Activated T-cell treated with anti-CD3 and anti-CD28 coated beads, Interleukin-2, amount 50 U/mL, for 72 hours (primary cell): ENCODE data around the gene GRIK1. TPM values are rescaled to one million over a fixed set of nuclear protein-coding genes. Genes with fewer than 3 reads are reported as not detected.

Source experiments
- ATAC-seq, 2 donors: fragments of 150-1000 bp; cut with Tn5 transposase; replicated peaks in 1 of 2; 2 replicates each; pipeline ENCODE4 v1.10.0; 2021; ENCODE audit warnings: moderate library complexity in 2 of 2, mild to moderate bottlenecking in 1 of 2
- DNase-seq, 2 donors: peaks; one replicate each; pipeline ENCODE4 v3.0.0; 2021 to 2022; ENCODE audit warnings: mixed read lengths in 1 of 2
- H3K27ac Mint-ChIP-seq: one replicate; pipeline ENCODE4 v1.8.0; 2022; ENCODE audit warnings: mild to moderate bottlenecking, moderate library complexity, mixed read lengths
- H3K27me3 Mint-ChIP-seq: one replicate; pipeline ENCODE4 v1.8.0; 2022; ENCODE audit warnings: low read depth, mixed read lengths
- H3K36me3 Mint-ChIP-seq, 2 donors: one replicate each; pipeline ENCODE4 v1.8.0; 2022; ENCODE audit warnings: mixed read lengths in 2 of 2, mild to moderate bottlenecking in 1 of 2; ENCODE audit not compliant: insufficient read depth in 2 of 2
- H3K4me1 Mint-ChIP-seq: one replicate; pipeline ENCODE4 v1.8.0; 2022; ENCODE audit warnings: low read depth, mixed read lengths
- H3K4me3 Mint-ChIP-seq, 2 donors: one replicate each; pipeline ENCODE4 v1.8.0; 2022; ENCODE audit warnings: mild to moderate bottlenecking in 2 of 2, mixed read lengths in 2 of 2, moderate library complexity in 2 of 2
- H3K9me3 Mint-ChIP-seq, 2 donors: one replicate each; pipeline ENCODE4 v1.8.0; 2022; ENCODE audit warnings: mixed read lengths in 2 of 2
- total RNA-seq, 2 donors: library from RNA; stranded (reverse); gene quantifications; one replicate each; pipeline ENCODE4 v1.2.3, GENCODE V29; 2022

The GRIK1 gene
- total RNA-seq, 2 donors from 2014 or later, result not detected

DNA sequence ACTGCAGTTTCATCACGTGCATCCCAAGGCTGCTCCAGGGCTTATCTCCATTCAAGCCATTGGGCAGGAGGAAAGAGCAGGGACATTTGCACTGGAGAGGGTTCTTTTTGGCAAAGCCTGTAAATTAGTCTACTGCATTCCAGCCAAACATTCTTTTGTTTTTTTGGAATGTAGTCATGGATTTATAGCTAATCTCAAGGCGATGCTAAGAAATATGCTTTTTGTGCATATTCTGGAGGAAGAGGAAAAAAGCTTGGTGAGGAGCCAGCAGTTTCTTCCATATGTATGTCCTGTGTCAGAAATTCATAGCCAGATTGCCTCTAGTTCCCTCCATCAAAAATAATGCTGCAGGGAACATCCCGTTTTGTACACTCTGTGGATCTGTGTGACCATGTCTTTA is 419.6 kb downstream of the GRIK1 start:
- ATAC-seq (no peak), DNase-seq (no peak)
- Mint-ChIP-seq H3K9me3 (peaks cover 3 to 9% of the 10 kb centered on the region in 2 donors), H3K27ac (no peak overlapping the region), H3K27me3 (no peaks in the 10 kb centered on the region), H3K4me3 (no peak overlapping the region), H3K4me1 (no peaks in the 10 kb centered on the region), H3K36me3 (peaks cover 1 to 5% of the 10 kb centered on the region in 2 donors)

DNA sequence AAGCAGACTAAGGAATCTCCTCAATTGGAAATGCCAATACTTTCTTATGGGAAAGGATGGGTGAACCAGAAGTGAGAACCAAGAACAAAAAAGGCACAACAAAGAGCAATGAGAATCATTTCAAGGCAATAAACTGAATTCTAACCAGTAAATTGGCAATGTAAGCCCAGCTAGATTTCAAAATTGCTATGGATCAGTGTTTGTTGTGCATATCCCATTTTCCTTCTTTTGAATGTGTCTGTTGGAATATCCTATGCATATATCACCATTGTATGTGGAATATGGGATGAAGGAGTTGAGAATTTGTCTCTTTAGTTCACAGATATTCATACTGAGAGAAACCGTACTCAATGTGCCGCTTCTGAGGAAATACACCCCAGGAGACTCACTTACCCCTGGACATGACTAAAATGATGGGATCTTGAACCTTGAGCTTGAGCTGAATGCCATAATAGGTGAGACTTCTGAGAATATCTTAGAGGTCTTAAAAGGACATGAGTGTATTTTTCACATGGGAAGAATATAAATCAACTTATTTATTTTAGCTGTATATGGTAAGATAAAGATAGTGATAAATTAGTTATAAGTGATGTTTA is 425.0 kb downstream of the GRIK1 start:
- H3K27ac Mint-ChIP-seq, result no peak overlapping the region

GRCh38 chr21:29513535-29513934 is 426.3 kb downstream of the GRIK1 start:
- Mint-ChIP-seq H3K27ac (no peak overlapping the region), H3K36me3 (peaks cover 13% of the 10 kb centered on the region in 2 donors), H3K4me3 (no peak overlapping the region), H3K4me1 (no peaks in the 10 kb centered on the region), H3K9me3 (peaks cover 14 to 16% of the 10 kb centered on the region in 2 donors), H3K27me3 (no peaks in the 10 kb centered on the region)
- DNase-seq (no peak), ATAC-seq (no peak)

More for the DNA sequence above, 425.0 kb downstream of the GRIK1 start:
- DNase-seq (no peak), ATAC-seq (no peak)
- Mint-ChIP-seq H3K4me1 (no peaks in the 10 kb centered on the region), H3K9me3 (peaks cover 14 to 16% of the 10 kb centered on the region in 2 donors), H3K4me3 (no peak overlapping the region), H3K36me3 (peaks cover 13% of the 10 kb centered on the region in 2 donors), H3K27me3 (no peaks in the 10 kb centered on the region)

DNA sequence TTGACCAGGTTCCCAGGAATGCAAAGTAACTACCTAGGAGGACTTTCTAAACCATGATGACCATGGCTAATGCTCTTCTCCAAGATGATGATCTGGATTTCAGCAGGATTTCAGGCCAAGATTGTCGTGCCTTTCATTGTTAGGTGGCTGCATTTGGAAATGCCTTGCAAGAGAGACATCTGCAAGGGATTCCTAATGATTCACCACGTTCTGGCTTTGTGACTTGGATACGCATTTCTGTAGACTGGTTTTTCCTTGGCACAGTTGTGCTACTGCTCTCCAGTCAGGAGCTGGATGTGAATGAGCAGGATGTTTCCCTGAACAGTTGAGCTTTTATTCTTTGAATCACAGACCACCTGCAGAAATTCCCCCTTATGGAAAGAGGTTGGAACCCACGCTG is 428.7 kb downstream of the GRIK1 start:
- H3K36me3 Mint-ChIP-seq, result peaks cover 13% of the 10 kb centered on the region in 2 donors
- peaks cover 14 to 16% of the 10 kb centered on the region in 2 donors for H3K9me3 Mint-ChIP-seq
- DNase-seq, result no peak
- no peaks in the 10 kb centered on the region for H3K4me1 Mint-ChIP-seq
- H3K27ac Mint-ChIP-seq, result no peak overlapping the region
- no peak overlapping the region for H3K4me3 Mint-ChIP-seq
- ATAC-seq, result no peak
- H3K27me3 Mint-ChIP-seq, result no peaks in the 10 kb centered on the region

DNA sequence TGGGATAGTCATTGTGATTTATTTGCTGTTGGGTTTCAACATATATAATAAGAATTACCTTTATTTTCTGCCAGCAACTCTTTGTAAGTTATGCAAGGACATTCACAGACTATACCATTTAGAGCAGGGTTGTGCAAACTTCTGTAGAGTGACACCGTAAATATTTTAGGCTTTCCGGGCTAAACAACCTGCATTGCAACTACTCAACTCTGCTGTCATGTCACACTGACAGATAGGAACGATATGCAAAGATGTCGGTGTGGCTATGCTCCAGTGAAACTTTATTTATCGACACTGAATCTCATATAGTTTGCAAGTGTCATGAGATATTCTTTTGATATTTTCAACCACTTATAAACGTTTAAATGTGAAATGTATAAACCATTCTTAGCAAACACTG is 430.7 kb downstream of the GRIK1 start:
- ATAC-seq, result no peak
- no peak overlapping the region for H3K4me3 Mint-ChIP-seq
- no peaks in the 10 kb centered on the region for H3K4me1 Mint-ChIP-seq
- H3K9me3 Mint-ChIP-seq, result peaks cover 9 to 10% of the 10 kb centered on the region in 2 donors
- no peaks in the 10 kb centered on the region for H3K27me3 Mint-ChIP-seq
- no peak for DNase-seq
- no peak overlapping the region for H3K27ac Mint-ChIP-seq
- peaks cover 8 to 11% of the 10 kb centered on the region in 2 donors for H3K36me3 Mint-ChIP-seq

GRCh38 chr21:29508301-29508700 is 431.5 kb downstream of the GRIK1 start:
- DNase-seq (no peak), ATAC-seq (no peak)
- H3K4me3 Mint-ChIP-seq, result no peak overlapping the region
- H3K36me3 Mint-ChIP-seq, result peaks cover 5 to 7% of the 10 kb centered on the region in 2 donors
- no peaks in the 10 kb centered on the region for H3K4me1 Mint-ChIP-seq
- H3K27ac Mint-ChIP-seq, result no peak overlapping the region
- H3K9me3 Mint-ChIP-seq, result peaks cover 2 to 6% of the 10 kb centered on the region in 2 donors
- no peaks in the 10 kb centered on the region for H3K27me3 Mint-ChIP-seq

GRCh38 chr21:29506947-29507346 is 432.8 kb downstream of the GRIK1 start:
- DNase-seq, result no peak
- Mint-ChIP-seq H3K27ac (no peak overlapping the region), H3K36me3 (peaks cover 3 to 4% of the 10 kb centered on the region in 2 donors), H3K4me3 (no peak overlapping the region), H3K4me1 (no peaks in the 10 kb centered on the region), H3K27me3 (no peaks in the 10 kb centered on the region), H3K9me3 (peaks cover 0 to 2% of the 10 kb centered on the region in 2 donors)
- no peak for ATAC-seq

DNA sequence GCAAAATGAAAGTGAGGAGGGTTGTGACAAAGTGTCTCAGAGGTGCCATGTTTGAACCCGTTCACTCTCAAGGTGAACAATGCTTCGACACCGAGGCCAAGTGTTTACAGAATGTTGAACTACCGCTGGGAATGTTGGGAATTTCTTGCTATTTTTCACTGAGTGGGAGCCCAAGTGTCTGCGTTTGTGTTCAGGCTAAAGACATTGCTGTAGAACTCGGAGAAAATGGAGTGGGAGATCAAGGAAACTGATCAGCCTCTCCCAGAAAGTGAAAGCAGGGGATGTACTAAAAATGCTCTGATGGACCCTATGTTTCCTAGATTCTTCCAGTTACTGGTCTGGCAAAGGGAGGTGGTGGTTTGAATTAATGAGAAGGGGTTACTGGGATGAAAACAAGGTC is 433.6 kb downstream of the GRIK1 start:
- Mint-ChIP-seq H3K4me3 (no peak overlapping the region), H3K36me3 (peaks cover 3 to 4% of the 10 kb centered on the region in 2 donors), H3K27me3 (no peaks in the 10 kb centered on the region), H3K4me1 (no peaks in the 10 kb centered on the region), H3K9me3 (peaks cover 0 to 2% of the 10 kb centered on the region in 2 donors), H3K27ac (no peak overlapping the region)
- DNase-seq, result no peak
- ATAC-seq, result no peak

- H3K27ac Mint-ChIP-seq, result no peak overlapping the region
- peaks cover 2 to 3% of the 10 kb centered on the region in 2 donors for H3K36me3 Mint-ChIP-seq
- H3K9me3 Mint-ChIP-seq, result peaks cover 0 to 2% of the 10 kb centered on the region in 2 donors
- ATAC-seq, result no peak
- no peak overlapping the region for H3K4me3 Mint-ChIP-seq
- no peaks in the 10 kb centered on the region for H3K27me3 Mint-ChIP-seq
- DNase-seq, result no peak
- no peaks in the 10 kb centered on the region for H3K4me1 Mint-ChIP-seq
These were observed 435.0 kb downstream of the GRIK1 start for GRCh38 chr21:29504751-29505321.

GRCh38 chr21:29501451-29501850 is 438.3 kb downstream of the GRIK1 start:
- H3K4me1 Mint-ChIP-seq, result no peaks in the 10 kb centered on the region
- peaks cover 5 to 10% of the 10 kb centered on the region in 2 donors for H3K36me3 Mint-ChIP-seq
- DNase-seq (no peak), ATAC-seq (no peak)
- no peaks in the 10 kb centered on the region for H3K27me3 Mint-ChIP-seq
- H3K27ac Mint-ChIP-seq, result no peak overlapping the region
- no peak overlapping the region for H3K4me3 Mint-ChIP-seq
- peaks cover 2 to 5% of the 10 kb centered on the region in 2 donors for H3K9me3 Mint-ChIP-seq

DNA sequence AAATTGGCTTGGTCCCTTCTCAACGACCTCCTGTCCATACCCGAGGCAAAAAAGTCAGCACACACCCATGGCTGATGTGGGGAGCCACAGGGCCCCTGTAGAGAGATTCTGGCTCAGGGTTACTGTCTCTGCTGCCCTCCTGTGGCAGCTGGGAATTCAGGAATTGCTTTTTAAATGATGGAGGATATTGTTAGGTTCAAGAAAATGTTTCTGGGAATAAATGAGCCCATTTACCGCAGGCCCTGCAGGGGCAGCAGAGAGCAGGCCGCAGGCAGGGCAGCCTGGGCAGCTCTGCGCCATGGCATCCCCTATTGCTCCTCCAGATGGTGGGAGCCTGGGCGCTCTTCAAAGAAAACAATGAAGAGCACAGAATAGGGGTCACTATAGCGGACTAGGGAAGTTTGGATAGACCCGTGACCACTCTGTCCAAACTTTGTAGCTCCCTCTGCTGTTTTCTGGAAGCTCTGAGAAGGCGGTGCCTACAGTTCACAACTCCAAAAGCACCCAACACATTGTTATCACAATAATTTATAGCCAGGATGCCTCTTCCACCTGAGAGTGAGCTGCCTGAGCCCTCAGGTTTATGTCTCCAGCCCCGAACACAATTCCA is 440.0 kb downstream of the GRIK1 start:
- DNase-seq, result no peak
- H3K27ac Mint-ChIP-seq, result no peak overlapping the region
- peaks cover 9 to 11% of the 10 kb centered on the region in 2 donors for H3K36me3 Mint-ChIP-seq
- H3K27me3 Mint-ChIP-seq, result no peaks in the 10 kb centered on the region
- H3K4me1 Mint-ChIP-seq, result no peaks in the 10 kb centered on the region
- peaks cover 5 to 8% of the 10 kb centered on the region in 2 donors for H3K9me3 Mint-ChIP-seq
- H3K4me3 Mint-ChIP-seq, result no peak overlapping the region
- no peak for ATAC-seq

DNA sequence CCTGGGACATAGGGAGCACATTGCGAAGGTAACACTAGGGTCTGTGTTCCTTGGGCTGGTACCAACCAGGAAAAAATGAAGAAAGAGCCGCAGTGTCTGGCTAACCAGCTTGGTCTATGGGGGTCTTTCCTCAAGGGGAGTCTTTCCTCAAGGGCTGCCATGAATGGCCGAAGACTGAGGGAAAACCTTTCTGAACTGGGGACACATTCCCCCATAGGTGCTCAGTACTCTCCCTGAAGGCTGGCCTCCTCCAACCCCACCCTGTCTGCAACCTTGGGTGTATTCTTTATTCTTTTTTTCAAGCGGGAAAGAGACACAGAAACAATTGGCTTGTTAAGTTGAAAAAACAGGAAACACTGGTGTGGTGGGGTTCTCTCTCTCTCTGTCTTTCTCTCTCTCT is 440.6 kb downstream of the GRIK1 start:
- DNase-seq (no peak), ATAC-seq (no peak)
- H3K4me1 Mint-ChIP-seq, result no peaks in the 10 kb centered on the region
- peaks cover 5 to 8% of the 10 kb centered on the region in 2 donors for H3K9me3 Mint-ChIP-seq
- H3K36me3 Mint-ChIP-seq, result peaks cover 9 to 11% of the 10 kb centered on the region in 2 donors
- H3K27me3 Mint-ChIP-seq, result no peaks in the 10 kb centered on the region
- no peak overlapping the region for H3K4me3 Mint-ChIP-seq
- H3K27ac Mint-ChIP-seq, result no peak overlapping the region

- ATAC-seq (no peak), DNase-seq (no peak)
- Mint-ChIP-seq H3K27me3 (no peaks in the 10 kb centered on the region), H3K36me3 (peaks cover 9 to 11% of the 10 kb centered on the region in 2 donors), H3K4me3 (no peak overlapping the region), H3K9me3 (peaks cover 5 to 9% of the 10 kb centered on the region in 2 donors), H3K4me1 (no peaks in the 10 kb centered on the region), H3K27ac (no peak overlapping the region)
These were observed 443.5 kb downstream of the GRIK1 start for GRCh38 chr21:29496337-29496736.
